ENCODE data around the gene EXOC4.

DNA sequence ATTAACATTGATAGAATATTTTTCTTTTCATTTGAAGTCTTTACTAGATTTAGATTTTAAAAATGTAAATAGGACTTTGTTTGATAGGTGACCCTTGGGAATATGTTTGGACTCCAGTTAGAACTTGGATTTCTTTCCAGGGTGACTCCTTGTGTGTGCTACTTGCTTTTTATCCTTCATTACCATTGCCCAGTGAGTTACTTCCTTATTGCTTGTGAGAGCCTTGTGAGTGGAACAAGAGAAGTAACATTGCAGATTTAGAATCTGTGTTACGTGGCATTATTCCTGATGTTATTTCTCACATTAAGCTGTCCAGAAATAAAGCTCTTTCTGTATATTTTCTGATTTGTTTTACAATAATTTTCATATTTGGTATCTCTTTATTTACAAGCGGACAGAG is 746.3 kb downstream of the EXOC4 start:
- TF ChIP-seq, protein P1, sequence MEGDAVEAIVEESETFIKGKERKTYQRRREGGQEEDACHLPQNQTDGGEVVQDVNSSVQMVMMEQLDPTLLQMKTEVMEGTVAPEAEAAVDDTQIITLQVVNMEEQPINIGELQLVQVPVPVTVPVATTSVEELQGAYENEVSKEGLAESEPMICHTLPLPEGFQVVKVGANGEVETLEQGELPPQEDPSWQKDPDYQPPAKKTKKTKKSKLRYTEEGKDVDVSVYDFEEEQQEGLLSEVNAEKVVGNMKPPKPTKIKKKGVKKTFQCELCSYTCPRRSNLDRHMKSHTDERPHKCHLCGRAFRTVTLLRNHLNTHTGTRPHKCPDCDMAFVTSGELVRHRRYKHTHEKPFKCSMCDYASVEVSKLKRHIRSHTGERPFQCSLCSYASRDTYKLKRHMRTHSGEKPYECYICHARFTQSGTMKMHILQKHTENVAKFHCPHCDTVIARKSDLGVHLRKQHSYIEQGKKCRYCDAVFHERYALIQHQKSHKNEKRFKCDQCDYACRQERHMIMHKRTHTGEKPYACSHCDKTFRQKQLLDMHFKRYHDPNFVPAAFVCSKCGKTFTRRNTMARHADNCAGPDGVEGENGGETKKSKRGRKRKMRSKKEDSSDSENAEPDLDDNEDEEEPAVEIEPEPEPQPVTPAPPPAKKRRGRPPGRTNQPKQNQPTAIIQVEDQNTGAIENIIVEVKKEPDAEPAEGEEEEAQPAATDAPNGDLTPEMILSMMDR (IDR thresholded peaks at IDR 0.05), result no peak
- no peak for TF ChIP-seq EP300 (IDR thresholded peaks at IDR 0.05)
- no peak for TF ChIP-seq POLR2AphosphoS5 (IDR thresholded peaks at IDR 0.05)
- TF ChIP-seq POLR2A (IDR thresholded peaks at IDR 0.05; ENCODE audit: low read depth), result no peak
